Activated CD4-positive, alpha-beta T cell treated with anti-CD3 and anti-CD28 coated beads, Interleukin-2, amount 50 U/mL, for 16 hours (primary cell): ENCODE measurements around the gene SAMD9.
"Not testable (repeated sequence)": the region's sequence is repeated elsewhere in the genome, so short reads cannot be mapped to it uniquely, and the experiment has no call there.

Experiments
- DNase-seq: peaks from one replicate; pipeline ENCODE4 v3.0.0-alpha.2; 2020

The SAMD9 gene

DNA sequence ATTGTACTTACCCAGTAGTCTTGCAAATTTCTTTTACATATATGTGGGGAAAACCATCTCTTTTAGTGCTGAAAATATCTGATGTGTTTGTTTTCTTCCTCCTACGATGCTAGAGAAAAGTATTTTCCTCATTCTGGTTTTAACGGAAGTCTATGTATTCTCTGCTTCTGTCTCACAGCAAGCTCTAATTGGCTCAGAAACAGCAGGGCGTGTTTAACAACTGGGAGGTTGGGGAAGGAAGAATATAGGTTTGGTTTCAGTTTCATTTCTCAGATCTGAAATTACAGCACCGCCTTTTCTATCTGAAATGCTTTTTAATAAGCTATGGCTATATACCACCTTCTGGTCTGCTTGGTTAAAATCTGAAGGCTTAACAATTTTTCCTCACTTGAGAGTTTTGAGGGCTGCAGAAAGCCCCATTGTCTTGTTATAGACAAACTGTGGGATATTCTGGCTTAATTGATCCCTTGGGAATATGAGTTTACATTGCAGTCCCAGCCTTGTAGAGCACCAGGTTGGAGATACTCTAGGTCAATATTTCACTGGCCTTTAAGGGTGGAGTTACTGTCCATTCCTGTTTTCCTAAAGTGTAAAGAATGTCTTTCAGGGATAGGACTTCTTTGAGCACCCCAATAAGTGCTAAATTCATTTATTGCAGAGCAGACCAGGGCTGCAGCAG lies at the start of gene SAMD9:
Gene SAMD9, minus strand, starts transcription at position 128 of the 679 bp plus-strand sequence. CDS start 11,882 bp downstream, outside the sequence.
- peak; percentile 83 for DNase-seq

DNA sequence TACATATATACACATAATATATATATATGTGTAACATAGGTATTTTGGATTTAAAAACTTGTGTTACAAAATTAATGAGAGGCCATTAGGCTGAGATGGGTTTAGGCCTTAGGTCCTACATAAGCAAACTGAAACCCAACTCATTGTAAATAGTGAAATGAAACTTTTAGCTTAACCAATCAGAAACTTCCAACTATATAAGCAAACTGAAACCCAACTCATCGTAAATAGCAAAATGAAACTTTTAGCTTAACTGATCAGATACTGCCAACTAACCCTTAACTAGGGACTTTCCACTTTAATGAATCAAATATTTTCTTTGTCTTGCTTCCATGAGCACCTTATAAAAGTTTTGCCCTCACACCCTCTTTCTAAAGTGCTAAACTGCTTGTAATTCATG lies 47.7 kb upstream of the SAMD9 start:
- peak; percentile 46 for DNase-seq

DNA sequence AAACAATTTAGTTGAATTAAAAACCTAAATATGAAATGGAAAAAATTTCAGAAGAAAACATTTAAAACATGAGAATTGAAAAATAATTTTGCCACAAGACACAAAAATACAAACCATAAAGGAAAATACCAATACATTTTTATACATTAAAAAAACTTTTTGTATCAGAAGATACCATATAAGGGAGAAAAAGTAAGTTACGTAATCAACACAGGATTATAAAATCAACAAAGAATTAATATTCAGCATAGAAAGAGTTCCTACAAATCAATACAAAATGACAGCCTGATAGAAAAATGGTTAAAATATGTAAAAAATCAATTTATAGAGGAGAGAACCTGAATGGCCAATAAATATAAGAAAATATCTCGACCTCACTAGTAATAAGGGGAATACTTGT lies 47.0 kb upstream of the SAMD9 start:
- DNase-seq: no peak

DNA sequence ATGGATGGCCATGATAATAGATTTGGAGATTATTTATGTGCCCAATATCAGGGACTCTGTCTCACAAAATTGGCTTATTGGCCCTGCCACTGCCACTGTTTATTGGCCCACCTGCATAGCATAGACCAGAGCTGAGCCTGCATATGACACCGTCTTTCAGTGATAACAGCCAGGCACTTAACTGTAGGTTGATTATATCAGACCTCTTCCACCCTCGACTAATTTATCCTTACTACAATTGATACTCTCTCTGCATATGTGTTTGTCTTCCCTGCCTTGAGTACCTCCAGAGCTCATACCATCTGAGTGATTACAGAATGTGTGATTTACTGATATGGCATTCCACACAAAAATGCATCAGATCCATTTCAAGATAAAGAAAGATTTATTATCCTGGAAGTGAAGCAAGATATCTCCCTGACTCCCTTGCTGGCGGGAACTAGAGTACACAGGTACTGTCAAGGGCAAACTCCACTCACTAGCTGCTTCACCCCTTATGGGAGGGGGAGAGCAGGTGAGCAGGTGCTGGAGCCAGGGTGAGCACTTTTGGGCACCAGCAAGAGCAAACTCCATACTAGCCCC lies 43.5 kb upstream of the SAMD9 start:
- no peak for DNase-seq

DNA sequence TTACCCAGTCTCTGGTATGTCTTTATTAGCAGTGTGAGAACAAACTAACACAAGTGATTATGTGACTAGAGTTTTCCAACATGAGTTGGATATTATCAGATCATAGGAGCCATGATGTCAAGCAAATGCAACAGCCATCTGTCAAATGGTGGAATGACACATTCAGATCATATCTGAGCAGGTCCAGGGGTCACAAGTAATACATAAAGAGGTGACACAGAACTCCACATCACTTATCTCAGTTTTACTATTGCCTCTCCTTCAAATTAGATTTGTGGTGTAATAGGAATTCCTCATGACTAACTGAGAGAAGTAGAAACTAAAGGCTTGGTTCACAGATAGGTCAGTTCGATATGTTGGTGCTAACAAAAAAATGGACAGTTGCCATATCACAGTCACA lies 42.6 kb upstream of the SAMD9 start:
- DNase-seq: no peak

DNA sequence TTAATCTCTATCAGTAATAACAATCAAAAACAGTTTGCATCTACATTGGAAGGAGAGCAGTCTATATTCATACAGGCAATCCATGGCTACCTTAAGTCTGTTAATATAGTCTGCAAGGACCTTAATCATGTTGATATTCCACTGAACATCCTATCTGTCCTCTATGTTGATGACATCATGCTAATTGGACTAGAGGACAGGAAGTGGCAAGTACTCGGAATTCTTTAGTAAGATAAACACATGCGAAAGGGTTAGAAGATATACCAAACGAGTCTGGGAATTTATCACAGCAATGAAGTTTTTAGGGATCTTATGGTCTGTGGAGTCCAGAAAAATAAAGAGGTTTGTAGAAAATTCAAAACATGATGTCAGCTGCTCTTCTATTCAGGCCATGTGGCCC lies 41.7 kb upstream of the SAMD9 start:
- DNase-seq: no peak

DNA sequence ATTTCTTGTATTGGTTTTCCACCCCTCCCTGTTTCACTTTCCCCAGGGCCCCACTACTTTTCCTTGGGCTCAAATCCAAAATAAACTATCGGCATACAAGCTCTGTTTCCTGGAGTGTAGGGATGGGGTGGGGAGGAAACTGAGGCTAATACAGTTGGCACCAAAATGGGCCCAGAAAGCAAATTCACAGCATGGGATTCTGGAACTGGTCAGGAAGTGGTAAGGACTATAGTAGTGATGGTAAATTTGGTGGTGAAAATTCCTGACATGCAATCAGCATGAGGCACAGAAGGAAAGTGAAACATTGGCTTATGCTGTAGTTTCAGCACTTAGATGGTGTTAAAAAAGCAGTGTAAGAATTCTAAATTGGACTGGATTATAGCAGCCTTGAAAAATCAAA lies 39.1 kb upstream of the SAMD9 start:
- DNase-seq: no peak

DNA sequence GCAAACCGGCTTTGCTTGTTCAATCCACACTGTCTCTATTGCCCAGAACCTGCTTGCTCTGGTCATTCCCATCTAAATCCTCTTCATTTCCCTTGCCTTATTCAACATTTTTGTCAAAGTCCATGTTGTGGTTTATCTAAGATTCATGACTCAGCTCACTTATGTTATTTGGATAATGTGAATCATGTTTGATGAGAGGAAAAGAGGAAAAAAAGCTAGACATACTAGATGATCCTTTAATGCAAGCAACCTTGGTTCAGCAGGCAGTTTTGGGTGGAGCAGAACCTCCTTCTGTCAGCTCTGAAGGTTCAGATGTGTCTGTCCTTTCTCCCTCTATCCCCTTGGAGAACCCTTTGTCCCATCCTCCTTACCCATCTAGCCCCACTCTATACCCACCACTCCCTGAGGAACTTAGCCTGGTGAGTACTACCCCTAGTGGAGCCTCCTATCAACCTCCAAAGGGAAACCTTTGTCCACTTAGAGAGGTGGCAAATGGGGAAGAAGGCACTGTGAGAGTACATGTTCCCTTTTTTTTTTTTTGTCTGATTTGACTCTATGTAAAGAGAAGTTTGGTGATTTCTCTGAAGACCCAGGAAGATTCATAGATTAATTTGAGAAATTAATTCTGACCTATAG lies 32.5 kb upstream of the SAMD9 start:
- no peak for DNase-seq

DNA sequence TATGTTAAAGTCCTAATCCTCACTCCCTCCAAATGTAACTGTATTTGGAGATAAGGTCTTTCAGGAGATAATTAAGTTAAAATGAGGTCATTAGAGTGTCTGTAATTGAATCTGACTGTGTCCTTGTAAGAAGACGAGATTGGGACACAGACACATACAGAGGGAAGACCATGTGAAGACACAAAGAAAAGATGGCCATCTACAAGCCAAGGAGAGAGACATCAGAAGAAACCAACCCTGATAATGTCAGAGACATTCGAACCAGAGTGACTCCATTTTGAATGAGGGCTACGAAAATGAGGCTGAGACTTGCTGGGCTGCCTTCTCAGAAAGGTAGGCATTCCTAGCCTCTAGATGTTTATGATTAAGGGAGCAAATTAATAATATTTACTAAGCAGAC lies 30.9 kb upstream of the SAMD9 start:
- DNase-seq: no peak

DNA sequence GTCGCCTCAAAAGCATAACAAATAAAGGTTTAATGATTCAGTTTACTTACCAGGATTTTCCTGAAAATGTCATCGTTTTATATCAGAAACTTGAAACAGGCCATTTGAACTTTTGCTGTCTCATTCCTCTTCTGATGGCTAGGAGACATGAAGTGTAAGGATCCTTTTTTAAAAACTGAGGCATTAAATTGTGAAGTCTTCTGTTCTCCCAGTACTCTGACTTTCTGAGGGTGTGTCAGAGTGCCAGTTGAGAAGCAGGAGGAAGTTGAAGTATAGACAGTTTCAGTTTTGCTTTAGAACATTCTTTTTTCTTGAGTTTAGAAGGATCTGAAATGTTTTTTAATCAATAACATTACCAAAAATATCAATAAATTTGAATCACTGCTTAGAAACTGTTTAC lies 30.4 kb upstream of the SAMD9 start, which contains the start of gene SAMD9L:
Gene SAMD9L, minus strand, starts transcription at position 242 of the 400 bp plus-strand sequence. CDS start 12,414 bp downstream, outside the sequence.
- peak; percentile 35 for DNase-seq

DNA sequence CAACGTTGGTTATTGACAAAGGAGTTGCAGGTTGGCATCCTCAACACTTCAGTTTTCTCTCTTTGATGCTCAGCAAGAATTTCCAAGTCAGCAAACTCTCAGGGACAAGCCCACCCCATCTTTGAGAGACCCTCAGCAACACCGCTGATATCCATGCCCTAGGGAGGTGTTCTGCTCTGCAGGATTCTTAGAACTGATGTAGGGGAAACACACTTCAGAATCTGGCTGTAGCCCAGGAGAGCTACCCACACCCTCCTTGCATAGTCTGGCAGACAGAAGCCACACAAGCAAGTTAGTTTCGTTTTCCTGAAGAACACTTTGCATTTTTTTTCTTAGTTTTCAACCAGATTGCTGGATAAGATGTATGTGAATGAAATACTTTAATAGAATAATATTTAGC lies 29.6 kb upstream of the SAMD9 start:
- peak; percentile 52 for DNase-seq

DNA sequence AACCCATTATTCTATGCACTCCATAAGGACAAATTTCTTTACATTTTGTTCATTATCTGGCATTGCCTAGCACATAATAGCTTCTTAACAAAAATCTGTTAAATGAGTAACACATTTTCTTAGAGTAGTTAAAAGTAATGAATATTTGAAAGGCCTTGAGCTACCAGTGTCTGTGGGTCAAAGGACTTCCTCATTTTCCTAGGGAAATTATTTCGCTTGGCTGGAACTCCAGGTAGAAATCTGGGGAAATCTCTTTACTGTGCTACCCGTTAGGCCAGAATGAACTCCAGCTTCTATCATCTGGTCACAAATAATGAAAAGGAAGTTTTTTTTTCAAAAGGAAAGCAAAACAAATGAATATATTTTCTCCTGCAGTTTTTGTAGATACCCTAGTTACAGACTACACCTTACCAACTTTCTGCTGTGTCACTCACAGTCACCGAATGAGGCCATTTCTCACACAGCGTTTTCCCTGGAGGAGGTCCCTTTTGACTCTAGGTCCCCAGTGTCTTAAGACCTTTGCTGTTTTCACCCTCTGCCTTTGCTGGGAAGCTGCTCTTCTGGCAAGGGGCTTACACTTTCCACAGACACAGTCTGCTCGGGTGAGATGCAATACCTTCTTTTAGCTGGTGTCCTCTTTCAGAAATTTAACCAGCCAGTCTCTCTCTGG lies 28.8 kb upstream of the SAMD9 start:
- peak; percentile 13 for DNase-seq

DNA sequence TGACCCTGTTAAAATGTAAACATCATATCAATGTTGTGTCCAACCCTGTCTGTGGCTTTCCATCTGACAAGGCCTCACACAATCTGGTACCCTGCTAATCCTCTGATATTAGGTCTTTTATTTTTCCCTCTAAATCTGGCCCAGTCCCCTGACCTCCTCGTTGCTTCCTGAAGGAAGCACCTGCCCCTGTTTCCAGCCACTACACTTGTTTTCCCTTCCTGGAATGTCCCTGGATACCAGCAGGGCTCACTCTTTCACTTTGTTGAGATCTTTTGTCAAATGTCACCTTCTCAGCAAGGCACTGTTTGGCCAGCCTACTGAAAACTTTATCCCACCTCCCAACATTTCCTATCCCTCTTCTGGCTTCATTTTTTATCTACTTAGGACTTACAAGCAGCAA lies 28.3 kb upstream of the SAMD9 start:
- no peak for DNase-seq

DNA sequence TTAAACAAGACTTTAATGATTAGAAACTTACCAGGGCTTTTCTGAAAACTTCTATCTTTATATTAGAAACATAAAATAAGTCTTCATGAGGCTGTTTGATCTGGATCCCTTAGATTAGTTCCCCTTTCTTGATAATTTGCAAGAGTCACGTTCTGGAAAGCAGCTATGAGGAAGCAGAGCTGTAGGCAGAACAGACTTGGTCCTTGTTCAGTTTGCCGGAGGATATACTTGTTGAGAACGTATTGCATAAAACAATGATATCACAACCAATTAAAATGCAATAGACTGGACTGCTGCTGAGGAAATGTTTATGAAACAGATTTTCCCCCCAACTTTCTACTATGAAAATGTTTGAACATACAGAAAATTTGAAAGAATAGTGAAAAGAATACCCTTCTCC lies 27.6 kb upstream of the SAMD9 start:
- DNase-seq: no peak

DNA sequence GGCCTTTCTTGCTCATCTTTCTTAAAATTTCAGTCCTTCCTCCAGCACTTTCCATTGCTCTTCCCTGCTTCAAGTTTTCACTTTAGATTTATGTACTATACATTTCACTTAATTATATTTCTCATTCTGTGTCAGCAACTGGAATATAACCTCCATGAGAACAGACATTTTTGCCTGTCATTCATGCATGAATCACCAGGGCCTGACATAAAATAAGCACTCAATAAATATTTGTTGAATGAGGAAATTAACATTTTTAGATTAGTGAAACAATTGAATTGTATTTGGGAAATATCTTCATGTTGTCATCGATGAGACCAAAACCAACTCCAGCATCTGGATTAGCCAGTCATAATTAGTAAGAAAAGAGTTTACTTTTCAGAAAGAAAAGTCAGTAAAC lies 24.3 kb upstream of the SAMD9 start:
- DNase-seq: no peak

DNA sequence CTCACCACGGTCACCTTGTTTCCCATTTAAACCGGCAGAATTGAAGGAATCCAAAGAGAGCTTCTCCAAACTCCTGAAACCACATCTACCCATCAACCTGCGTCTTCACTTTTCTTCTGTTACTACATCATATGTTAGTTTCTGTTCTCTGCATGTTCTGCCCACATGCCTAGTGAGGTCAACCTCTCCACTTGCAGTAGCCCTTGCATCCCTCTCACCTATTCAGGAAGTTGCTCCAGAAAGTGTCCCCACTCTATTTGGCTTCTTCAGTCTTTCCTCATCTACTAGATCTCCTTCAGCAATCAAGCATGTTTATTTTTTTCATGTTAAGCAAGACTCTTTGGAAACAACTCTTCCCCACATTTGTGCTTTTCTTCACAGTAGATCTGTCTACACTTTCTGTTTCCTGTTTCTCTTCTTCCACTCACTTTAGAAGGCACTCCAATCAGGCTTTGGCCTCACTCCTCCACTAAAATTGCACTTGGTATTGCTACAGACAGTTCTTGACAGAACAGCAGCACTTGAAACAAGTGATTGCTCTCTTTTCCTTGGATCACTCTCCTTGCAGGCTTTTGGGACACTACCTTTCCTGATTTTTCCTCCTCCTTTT lies 22.9 kb upstream of the SAMD9 start:
- DNase-seq: no peak

DNA sequence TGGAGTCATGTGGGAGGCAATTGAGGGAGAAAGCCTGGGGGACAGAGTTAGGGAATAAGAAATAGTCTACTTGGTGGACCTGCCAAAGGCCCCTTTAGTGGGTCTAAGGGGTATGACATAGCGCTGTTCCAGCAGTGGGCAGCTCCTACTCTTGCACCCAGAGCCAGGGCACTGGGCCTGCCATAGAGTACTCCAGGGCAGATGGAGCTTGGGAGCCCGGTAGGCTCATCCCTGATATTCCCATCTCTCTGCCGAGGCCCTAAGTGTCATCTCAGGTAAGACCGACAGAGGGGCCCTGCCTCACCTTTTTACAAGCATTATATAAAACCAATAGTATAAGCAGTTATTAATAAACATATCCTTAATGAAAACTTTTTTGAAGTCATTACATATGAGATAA lies 20.8 kb upstream of the SAMD9 start:
- DNase-seq: no peak

DNA sequence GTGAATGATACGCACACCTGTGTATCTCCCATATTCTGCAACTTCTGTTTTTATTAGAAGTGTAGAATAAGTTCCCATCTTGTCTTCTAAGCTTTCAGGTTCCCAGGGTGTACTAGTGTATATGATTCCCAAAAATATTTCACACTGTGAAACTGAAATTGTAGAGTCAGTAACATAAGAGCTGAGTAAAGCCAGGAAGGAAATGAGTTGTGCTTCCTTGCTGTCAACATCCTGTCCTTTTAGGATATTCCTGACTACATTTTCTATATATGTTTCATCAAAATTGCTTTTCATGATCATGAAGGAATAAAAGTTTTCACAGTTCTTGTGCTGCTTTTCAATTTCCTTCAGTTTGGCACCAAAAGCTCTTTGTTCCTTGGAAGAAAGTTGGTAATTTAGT lies 15.2 kb upstream of the SAMD9 start:
- DNase-seq: no peak

DNA sequence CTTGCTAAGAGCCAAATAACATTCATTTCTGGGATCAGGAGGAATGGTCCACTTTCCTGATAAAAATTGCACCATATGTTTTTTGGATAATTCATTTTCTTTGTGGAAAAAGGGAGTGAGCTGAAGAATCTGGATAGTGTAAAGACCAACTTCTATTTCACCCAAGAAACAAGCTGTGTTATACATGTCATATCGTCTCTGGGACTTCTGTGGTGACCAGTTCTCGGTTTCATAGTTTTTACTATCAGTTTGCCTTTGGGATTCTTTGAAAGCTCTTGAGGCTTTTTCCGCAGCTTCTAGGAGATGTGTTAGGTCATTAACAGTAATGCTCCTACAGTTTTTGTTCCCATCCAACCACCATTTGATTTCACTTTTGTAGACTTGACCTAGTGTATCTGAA lies 14.4 kb upstream of the SAMD9 start:
- no peak for DNase-seq

DNA sequence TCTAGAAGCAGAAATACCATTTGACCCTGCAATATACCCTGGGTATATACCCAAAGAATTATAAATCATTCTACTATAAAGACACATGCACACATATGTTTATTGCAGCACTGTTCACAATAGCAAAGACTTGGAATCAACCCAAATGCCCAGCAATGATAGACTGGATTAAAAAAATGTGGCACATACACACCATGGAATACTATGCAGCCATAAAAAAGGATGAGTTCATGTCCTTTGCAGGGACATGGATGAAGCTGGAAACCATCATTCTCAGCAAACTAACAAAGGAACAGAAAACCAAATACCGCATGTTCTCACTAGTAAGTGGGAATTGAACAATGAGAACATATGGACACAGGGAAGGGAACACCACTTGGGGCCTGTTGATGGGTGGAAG lies 9.2 kb upstream of the SAMD9 start:
- not testable (repeated sequence) for DNase-seq

DNA sequence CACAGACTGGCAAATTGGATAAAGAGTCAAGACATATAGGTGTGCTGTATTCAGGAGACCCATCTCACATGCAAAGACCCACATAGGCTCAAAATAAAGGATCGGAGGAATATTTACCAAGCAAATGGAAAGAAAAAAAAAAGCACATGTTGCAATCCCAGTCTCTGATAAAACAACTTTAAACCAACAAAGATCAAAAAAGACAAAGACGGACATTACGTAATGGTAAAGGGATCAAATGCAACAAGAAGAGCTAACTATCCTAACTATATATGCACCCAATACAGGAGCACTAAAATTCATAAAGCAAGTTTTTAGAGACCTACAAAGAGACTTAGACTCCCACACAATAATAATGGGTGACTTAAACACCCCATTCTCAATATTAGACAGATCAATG lies 5.8 kb upstream of the SAMD9 start:
- not testable (repeated sequence) for DNase-seq

DNA sequence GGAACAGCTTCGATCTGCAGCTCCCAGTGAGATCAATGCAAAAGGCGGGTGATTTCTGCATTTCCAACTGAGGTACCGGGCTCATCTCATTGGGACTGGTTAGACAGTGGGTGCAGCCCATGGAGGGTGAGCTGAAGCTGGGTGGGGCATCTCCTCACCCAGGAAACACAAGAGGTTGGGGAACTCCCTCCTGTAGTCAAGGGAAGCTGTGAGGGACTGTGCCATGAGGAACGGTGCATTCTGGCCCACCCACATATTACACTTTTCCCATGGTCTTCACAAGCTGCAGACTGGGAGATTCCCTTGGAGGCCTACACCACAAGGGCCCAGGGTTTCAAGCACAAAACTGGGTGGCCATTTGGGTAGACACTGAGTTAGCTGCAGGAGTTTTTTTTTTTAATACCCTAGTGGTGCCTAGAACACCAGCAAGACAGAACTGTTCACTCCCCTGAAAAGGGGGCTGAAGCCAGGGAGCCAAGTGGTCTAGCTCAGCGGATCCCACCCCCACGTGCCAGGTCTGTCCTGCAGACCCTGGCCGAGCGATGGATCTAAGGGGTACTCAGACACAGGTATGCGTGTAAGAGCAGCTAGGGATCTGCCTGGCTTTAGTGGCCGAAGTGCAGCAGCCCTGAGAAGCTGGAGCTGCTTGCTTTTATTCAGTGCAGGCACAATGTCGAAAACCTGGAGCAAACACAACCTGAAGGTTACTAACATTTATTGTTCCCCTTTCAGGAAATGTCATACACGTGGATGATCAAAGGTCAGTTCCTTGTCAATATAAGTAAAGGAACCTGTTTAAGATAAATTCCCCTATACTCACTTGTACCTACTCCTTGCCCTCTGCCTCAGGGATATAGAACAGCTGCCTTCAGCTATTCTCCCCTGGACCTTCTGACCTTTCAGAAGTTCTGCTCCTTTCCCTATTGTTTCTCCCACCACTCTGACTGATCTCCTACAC lies 3.1 kb upstream of the SAMD9 start:
- DNase-seq: no peak
